ENCODE data around the gene RTKN. TPM values are rescaled to one million over a fixed set of nuclear protein-coding genes. Genes with fewer than 3 reads are reported as not detected.
A peak's percentile ranks its signal among the peaks of the same experiment; 100 is the strongest.

The RTKN gene
- total and polyA plus RNA-seq, 2 of the 13 experiments (the other 11 are each of a cell fraction or from before 2014, with no cell fraction given), result 159 to 166 TPM

DNA sequence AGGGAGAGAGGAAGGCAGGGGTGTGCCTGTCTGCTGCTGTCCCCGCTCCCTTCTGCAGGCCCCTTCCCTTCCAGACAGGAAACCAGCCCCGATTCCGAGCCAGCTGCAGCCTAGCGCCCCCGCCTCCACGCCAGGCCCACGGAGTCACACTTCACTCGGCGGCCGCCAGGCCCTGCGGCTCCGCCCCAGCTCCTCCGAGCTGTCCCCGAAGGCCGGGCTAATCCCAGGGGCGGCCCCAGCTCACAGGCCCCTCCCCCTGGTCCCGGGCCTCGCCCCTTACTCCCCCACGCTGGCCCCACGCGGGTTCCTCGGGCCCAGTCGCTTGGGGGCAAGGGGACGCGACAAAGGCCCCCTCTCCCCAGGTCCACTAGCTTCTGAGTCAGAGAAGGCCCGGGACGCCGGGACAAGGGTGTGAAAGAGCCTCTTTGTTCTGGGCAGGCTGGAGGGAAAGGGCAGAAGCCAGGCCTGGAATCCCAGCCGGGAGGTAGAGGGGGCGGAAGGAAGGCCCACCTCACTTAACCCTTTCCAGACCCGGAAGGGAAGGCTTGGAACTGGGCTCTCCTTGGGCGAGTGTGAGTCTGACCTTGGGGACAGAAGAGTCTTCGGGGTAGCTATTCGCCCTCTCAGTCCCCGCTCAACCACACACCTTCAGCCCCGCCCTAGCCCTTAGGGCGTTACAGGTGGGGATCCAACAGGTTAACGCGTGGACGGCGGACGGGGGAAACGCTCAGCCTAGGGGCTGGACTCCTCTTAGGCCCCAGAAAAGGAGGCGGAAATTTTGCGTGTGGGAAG is 1.2 kb downstream of the RTKN start (continued):
- peak; percentile 84; the same call in 1 of the 2 replicates for TF ChIP-seq ZNF501 (CRISPR knock-in tag; IDR thresholded peaks at IDR 0.05)
- TF ChIP-seq ARID2 (CRISPR knock-in tag; IDR thresholded peaks at IDR 0.05; ENCODE audit: borderline replicate concordance), result peak; percentile 22; the same call in 1 of the 2 replicates
- TF ChIP-seq RARA (CRISPR knock-in tag; IDR thresholded peaks at IDR 0.05), result peak; percentile 59
- peak; percentile 96 for TF ChIP-seq ELF1 (CRISPR knock-in tag; IDR thresholded peaks at IDR 0.05)
- TF ChIP-seq KLF16 (CRISPR knock-in tag; IDR thresholded peaks at IDR 0.05), result peak in 1 of 2 experiments; percentile 93; a peak in 2 of 4 replicates
- TF ChIP-seq FOXJ3 (CRISPR knock-in tag; IDR thresholded peaks at IDR 0.05; ENCODE audit: borderline replicate concordance), result peak; percentile 60; the same call in 1 of the 2 replicates
- TF ChIP-seq AGO1 (IDR thresholded peaks at IDR 0.05; ENCODE audit: low read depth, low read length, poor library complexity, severe bottlenecking), result peak; percentile 71
- TF ChIP-seq ZKSCAN5 (CRISPR knock-in tag; IDR thresholded peaks at IDR 0.05), result no peak
- peak; percentile 79; the same call in 1 of the 2 replicates for TF ChIP-seq ZMYM3 (CRISPR knock-in tag; IDR thresholded peaks at IDR 0.05)
- TF ChIP-seq SAFB2 (CRISPR knock-in tag; IDR thresholded peaks at IDR 0.05; ENCODE audit: borderline replicate concordance, low read depth), result no peak; the same call in 1 of the 2 replicates
- peak; percentile 78; the same call in 1 of the 2 replicates for TF ChIP-seq ZNF160 (CRISPR knock-in tag; IDR thresholded peaks at IDR 0.05)
- TF ChIP-seq ZNF547 (CRISPR knock-in tag; IDR thresholded peaks at IDR 0.05), result peak; percentile 92
- no peak for TF ChIP-seq MAFF (IDR thresholded peaks at IDR 0.05; ENCODE audit: low read depth, low read length)
- TF ChIP-seq ZNF512B (CRISPR knock-in tag; IDR thresholded peaks at IDR 0.05; ENCODE audit: borderline replicate concordance), result no peak; the same call in 1 of the 2 replicates
- TF ChIP-seq ZNF850 (CRISPR knock-in tag; conservative IDR thresholded peaks at IDR 0.05), result no peak
- TF ChIP-seq, protein P1, sequence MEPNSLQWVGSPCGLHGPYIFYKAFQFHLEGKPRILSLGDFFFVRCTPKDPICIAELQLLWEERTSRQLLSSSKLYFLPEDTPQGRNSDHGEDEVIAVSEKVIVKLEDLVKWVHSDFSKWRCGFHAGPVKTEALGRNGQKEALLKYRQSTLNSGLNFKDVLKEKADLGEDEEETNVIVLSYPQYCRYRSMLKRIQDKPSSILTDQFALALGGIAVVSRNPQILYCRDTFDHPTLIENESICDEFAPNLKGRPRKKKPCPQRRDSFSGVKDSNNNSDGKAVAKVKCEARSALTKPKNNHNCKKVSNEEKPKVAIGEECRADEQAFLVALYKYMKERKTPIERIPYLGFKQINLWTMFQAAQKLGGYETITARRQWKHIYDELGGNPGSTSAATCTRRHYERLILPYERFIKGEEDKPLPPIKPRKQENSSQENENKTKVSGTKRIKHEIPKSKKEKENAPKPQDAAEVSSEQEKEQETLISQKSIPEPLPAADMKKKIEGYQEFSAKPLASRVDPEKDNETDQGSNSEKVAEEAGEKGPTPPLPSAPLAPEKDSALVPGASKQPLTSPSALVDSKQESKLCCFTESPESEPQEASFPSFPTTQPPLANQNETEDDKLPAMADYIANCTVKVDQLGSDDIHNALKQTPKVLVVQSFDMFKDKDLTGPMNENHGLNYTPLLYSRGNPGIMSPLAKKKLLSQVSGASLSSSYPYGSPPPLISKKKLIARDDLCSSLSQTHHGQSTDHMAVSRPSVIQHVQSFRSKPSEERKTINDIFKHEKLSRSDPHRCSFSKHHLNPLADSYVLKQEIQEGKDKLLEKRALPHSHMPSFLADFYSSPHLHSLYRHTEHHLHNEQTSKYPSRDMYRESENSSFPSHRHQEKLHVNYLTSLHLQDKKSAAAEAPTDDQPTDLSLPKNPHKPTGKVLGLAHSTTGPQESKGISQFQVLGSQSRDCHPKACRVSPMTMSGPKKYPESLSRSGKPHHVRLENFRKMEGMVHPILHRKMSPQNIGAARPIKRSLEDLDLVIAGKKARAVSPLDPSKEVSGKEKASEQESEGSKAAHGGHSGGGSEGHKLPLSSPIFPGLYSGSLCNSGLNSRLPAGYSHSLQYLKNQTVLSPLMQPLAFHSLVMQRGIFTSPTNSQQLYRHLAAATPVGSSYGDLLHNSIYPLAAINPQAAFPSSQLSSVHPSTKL (CRISPR knock-in tag; IDR thresholded peaks at IDR 0.05), result peak; percentile 83
- TF ChIP-seq BRCA1 (CRISPR knock-in tag; IDR thresholded peaks at IDR 0.05), result no peak
- TF ChIP-seq MLXIP (CRISPR knock-in tag; IDR thresholded peaks at IDR 0.05; ENCODE audit: borderline replicate concordance), result peak; percentile 85; the same call in 1 of the 2 replicates
